GM23338 (cell line): ENCODE results near the gene MYO15B.

Experiments
- CREB1 ChIP-seq: fragments of 250-450 bp; sonication (Bioruptor Pico); IDR thresholded peaks from 2 replicates; pipeline ENCODE4 v1.5.0; 2020; ENCODE audit warnings: low read depth, mild to moderate bottlenecking, moderate library complexity
- EZH2 ChIP-seq: fragments of 200-600 bp; sonication (generic); IDR thresholded peaks from one replicate; pipeline ENCODE4 v1.8.0; 2017; ENCODE audit warnings: antibody characterized with exemption, mild to moderate bottlenecking, low read depth; ENCODE audit not compliant: unreplicated experiment
- JUNB ChIP-seq: IDR thresholded peaks from one replicate; pipeline ENCODE4 v1.6.1; 2016; ENCODE audit warnings: antibody characterized with exemption; ENCODE audit not compliant: unreplicated experiment
- TF ChIP-seq, protein P1 (sequence below), 2 experiments: fragments of 200-600 bp in 1 of 2; sonication (generic) in 1 of 2; conservative IDR thresholded peaks; 2 replicates each; pipeline versions ENCODE4 v1.5.1 to v1.6.1; 2016 to 2017; ENCODE audit warnings: antibody characterized with exemption in 2 of 2, low read depth in 2 of 2, mild to moderate bottlenecking in 2 of 2, moderate library complexity in 1 of 2

GRCh38 chr17:75548813-75549212, 38.8 kb upstream of the MYO15B start:
- TF ChIP-seq, protein P1, sequence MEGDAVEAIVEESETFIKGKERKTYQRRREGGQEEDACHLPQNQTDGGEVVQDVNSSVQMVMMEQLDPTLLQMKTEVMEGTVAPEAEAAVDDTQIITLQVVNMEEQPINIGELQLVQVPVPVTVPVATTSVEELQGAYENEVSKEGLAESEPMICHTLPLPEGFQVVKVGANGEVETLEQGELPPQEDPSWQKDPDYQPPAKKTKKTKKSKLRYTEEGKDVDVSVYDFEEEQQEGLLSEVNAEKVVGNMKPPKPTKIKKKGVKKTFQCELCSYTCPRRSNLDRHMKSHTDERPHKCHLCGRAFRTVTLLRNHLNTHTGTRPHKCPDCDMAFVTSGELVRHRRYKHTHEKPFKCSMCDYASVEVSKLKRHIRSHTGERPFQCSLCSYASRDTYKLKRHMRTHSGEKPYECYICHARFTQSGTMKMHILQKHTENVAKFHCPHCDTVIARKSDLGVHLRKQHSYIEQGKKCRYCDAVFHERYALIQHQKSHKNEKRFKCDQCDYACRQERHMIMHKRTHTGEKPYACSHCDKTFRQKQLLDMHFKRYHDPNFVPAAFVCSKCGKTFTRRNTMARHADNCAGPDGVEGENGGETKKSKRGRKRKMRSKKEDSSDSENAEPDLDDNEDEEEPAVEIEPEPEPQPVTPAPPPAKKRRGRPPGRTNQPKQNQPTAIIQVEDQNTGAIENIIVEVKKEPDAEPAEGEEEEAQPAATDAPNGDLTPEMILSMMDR (conservative IDR thresholded peaks at IDR 0.05; ENCODE audit: low read depth in 2 of 2): no peak
- TF ChIP-seq JUNB (no peak), EZH2 (no peak), CREB1 (CRISPR knock-in tag) (no peak)
